DMS53 treated with DMSO at 0.1 percent for 48 hours (cell line): ENCODE results near the gene GNAO1.

ENCODE experiments used
- DNase-seq: peaks from one replicate; lab custom pipeline; 2025; ENCODE audit not compliant: unreplicated experiment; lab: John Stamatoyannopoulos, UW

GNAO1 gene

DNA sequence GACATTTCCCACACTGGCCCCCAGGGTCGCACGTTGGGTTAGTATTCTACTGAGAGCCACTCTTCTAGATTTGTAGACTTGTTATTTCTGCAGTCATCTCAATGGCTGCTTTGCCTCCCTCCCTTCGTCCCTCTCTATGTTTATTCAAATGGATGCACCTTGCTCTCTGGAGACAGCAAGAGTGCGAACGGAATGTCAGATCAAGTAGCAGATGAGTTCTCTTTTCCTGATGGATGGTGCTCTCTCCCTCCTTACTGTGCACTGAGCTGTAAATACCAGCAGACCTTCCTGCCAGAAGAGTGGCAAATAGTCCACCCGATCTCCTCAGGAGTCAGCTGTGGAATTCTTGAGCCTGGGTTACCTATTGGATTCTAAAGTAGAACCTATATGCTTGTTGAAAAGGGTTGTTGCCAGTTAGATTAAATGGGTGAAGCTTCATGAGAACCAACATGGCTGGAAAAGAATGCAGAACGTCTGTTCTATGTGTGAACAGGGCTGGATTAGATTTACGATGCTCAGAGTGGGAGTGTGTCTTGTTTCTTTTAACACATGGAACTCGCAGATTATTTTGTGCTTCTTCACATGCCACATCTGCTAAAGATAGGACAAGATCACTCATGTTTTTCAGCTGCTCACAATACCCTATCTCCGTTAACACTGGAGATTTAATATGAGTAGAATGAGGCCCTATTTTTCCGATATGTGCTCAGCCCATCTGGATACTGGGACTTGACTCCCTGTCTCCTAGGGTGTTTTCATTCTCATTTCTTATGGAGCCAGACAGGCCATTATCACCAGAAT lies 6.1 kb downstream of the GNAO1 start:
- no peak for DNase-seq

DNA sequence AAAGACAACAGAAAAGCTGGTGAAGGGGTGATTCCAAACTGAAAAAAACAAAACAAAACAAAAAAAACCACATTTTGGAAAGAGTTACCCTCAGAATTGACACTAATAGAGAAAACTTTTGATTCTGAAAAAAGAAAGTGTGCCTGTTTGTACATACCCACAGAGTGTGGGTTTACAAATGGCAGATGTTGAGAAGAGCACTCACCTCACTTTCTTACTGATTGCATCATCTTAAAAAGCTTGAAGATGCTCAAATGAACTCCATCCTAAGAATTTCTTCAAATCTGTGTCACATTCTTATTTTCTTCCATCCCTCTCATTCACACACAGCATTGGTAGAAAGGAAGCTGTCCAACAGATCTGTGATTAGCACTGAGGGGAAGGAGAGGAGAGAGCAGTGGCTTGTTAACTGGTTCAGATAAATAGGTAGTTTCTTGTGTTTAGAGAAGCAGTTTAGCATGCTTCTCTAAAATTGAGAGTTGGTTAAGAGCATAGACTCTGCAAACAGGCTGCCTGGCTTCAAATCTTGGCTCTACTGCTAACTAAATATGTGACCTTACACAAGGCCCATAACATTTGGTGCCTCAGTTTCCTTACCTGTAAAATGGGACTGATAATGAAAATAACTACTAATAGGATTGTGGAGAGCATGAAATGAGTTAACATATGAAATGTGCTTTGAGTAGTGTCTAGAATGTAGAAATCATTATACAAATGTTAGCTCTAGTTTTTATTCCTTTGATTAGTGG lies 6.9 kb downstream of the GNAO1 start:
- no peak for DNase-seq

DNA sequence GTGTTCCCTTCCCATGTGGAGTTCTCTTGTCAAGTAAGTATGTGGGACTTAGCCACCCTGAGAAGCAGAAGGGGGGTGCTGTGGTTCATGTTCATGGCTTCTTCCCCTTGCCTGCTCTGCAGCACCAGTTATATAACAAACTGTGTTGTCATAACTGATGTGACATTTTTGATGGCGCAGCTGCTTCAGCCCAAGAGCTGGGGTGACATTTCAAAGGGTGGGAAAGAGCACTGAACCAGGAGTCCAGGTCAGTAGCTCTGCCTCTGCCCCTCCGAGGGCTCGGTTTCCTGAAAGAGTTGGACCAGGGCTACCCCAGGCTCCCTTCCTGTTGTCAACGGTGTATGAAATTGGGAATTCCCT lies 7.4 kb downstream of the GNAO1 start:
- no peak for DNase-seq

DNA sequence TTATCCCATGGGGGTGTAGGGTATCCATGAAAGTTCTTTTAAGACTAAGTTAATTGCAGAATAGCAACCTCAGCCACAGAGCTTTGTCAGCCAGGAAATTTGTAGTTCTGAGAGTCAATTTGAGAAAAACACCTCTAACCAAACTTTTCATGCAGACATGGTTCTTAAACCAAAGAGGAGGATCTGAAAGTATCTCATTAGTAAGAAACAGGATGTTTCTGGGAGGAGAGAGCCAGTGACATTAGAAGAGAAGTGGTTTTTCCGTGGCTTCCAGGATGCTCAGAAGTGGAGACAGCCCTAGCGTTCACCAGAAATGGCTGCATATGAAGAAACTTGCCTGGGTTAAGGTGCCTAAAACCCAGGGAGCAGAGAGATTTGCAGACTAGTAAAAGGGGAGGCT lies 7.9 kb downstream of the GNAO1 start:
- no peak for DNase-seq

DNA sequence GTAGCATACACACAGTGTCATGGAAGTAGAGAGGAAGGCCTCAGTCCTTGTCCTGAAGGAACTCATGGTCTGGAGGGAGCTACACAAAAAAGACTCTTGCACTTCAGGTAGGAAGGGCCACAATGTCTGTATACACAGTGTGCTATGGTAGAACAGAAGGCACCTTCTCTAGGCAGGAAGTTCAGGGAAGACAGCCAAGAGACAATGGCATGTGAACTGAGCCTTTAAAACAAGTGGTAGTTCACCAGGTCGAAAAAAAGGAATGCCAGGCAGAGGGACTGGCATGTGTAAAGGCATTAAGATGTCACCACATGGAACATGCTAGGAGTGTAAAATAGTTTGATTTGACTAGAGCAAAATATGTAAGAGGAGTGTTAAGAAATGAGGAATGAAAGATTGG lies 9.7 kb downstream of the GNAO1 start:
- no peak for DNase-seq

DNA sequence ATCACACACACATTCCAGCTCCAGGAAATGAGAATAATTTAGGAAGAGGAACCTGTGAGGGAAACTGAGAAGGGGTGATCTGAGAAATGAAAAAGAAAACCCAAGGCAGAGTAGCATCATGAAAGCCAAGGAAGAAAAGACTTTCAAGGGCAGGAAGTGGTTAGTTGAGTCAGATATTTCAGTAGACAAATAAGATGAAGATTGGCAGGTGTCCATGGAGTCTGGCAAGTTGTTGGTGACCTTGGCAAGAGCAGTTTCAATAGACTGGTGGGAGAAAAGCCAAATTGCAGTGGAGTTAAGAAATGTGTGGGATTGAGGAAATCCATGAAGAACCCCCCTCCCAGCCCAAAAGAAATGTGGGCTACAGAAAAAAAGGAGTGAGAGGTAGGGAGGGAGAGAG lies 10.7 kb downstream of the GNAO1 start:
- DNase-seq, result no peak

DNA sequence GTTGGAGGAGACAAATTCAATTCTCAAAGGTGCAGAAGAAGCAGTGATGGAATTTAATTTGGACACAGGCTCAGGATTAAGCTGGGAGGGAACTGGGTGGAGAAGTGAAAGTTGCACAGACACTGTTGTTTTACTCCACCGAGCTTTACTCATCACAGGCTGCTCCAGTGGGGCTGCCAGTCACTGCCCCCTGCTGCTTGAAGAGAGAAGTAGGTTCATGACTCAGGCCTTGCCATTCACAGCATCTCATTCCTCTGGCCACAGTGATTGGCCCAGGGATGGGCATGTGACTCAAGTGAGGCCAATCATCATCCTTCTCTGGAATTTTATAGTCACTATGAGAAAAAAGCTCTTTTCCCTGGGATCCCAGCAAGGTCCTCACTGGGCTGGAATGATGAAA lies 11.8 kb downstream of the GNAO1 start:
- no peak for DNase-seq

DNA sequence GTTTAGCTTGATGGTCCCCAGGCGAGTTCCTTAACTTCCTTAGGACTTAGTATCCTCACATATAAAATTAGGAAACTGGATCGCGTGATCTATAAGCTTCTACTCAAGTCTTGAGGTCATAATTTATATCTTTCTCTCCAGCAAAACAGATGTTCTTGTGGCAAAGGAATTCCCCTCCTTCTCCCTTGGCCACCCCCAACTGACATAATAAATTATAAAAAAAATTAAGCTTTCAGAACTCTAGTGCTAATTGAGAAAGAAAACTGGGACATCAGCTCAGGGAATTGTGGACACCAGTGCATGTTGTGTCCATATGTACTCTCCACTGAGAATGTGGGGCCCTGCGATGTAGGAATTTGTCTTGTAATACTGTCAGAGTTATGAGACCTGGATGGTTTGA lies 13.5 kb downstream of the GNAO1 start:
- DNase-seq, result no peak

DNA sequence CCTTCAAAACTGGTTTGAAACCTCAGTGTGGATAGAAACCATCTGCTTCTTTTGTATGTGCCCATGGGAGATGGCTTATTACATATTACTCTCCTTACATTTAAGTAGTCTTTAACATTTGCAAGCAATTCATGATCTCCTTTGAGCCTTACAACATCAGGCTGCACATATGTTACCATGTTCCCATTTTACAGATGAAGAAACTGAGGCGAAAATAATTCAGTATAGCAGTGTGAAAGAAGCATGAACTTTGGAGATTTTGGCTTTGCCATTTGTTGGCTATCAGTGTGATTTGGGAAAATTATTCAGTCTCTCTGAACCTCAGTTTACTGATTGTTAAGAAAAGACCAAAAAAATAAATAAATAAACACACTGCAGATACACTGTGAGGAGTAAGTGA lies 15.7 kb downstream of the GNAO1 start:
- no peak for DNase-seq

DNA sequence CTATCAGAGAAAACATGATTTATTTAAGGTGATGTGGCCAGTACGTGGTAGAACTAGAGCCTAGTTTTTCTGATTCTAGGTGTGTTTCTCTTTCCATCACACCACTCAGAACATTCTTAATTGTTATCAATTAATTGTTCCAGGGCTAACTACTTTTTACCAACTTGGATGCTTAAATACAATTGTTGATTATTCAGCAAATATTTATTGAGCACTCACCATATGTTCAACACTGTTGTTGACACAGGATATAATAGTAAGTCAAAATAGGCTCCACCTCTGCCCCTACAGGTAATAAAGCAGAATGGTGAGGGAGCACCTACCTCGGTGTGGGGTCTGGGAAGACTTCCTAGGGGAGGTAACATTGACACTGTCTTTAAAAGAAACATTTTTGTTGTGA lies 16.1 kb downstream of the GNAO1 start:
- no peak for DNase-seq

DNA sequence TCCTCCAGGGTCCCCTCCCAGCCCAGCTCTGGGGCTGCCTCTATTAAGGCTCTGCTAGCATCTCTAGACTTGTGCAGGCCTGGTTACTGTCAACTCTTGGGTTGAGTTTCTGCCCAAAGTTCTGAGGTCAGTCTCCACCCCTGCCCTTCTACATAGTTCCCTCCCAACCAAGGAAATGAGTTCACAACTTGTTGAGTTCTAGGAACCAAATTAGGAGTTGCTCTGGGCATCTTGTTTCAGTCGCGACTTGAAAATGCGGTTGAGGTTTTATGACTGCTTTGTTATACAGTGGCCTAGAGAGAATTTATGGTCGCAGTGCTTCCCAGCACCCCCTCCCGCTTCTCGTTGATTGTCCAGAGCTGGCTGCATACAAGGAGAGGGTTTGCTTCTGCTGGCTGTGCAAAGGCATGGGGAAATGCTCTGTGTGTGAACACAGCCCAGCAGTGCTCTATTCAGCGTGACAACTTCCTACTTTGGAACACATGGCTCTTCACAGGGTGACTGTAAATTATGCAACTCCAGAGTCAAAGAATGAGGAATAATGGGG lies 20.2 kb downstream of the GNAO1 start:
- DNase-seq, result no peak

DNA sequence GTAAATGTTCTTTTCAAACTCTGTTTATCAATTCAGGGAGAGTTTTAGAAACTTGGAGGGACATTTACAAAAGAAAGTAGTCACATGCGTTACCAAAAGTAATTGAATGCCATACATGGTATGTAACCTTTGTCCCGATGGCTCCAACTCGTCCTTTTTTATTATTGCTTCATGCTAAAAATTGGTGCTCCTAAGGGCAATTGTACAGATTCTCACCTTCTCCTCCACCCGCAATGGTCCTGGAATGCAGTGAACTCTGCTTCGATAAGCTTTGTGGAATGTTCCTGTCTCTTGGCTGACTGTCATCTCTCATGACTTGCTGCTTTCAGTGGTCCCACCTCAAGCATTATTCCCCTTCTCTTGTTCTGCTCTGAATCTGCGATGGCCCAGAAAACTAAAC lies 20.9 kb downstream of the GNAO1 start:
- DNase-seq, result no peak

DNA sequence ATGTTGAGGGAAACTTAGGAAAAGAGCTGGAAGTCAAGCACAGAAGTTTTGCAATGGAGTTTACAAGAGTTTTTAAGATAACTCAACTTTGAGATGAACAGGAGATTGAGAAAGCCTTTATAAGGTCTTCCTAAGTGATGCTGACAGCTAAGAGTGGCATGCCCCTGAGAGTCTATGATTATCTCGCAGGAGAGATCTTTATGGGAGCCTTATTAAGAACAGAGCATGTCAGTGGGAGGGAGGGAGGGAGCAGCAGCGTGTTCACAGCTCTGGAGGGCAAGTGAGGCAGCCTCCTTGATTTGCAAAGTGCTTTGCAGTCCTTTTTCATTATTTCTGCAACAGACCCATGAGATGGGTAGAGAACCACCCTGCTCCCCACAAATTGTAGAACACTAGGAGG lies 30.7 kb downstream of the GNAO1 start:
- no peak for DNase-seq

DNA sequence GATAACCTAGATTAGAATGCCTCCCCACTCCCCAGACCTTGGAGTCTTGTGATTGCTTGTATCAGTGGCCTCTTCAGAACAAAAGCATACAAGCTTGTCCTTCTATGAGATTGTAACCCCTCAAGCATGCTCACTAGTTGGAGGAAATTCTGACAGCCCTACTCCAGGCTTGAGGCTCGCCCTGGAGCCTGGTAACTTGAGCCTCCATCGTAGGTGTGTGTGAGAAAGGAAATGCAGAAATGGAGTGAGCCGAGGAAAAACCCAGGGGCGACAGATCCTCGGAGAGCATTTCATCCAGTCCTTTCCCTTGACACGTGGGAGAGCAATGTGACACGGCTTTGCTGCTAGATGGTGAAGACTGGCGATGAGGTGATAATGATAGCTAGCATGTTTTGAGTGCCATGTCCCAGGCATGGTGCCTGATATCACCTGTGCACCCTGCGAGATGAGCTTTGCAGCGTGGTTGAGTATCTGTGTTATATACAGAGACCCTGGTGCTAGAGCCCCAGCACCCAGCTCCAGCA lies 31.2 kb downstream of the GNAO1 start:
- no peak for DNase-seq

DNA sequence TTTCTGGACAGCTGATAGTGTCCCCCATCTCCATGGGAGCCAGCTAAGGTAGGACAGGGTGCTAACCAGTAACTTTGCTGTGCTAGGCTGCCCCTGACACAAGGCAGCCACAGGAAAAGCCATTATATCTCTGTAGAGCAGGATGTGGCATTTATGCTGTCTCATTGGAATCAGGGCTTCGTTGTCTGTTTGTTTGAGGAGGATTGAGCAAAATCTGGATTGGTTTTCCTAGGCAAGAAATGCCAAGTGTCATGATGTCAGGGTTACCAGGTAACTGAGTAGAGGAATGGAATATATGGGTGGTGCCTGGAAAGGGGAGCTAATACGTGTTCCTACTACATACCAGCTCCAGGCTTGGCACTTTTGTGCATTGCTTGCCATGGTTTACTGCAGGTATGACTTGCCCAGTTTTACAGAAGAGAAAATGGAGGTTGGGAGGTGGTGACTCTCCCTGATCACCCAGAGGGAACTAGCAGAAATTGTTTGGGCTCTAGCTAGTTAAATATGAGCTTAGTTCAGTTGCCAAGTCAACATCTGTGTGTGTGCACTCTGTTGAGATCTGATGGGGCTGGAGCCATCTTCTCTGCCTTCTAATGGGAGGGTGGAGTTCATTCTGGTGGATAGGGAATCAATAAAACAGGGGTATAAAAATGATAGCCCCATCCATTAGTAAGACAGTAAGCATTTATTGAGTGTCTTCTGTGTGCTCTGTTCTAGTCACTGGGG lies 33.9 kb downstream of the GNAO1 start:
- no peak for DNase-seq

DNA sequence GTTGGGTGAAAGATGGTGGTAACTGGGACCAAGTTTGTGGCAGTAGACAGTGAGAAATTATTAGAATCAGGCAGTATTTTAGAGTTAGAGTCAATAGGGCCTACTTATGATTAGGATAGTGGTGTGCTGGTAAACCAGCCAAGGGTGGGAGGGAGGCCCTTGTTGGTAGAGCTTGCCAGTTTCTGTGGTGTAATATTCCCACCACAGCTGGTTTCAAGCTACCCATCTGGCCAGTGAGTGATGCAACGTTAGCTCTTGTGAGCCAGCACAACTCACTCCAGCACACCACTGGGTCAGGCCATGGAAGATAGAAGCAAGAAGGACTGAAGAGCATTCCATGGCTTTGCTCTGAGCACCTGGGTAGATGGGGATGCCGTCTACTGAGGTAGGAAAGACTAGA lies 34.9 kb downstream of the GNAO1 start:
- DNase-seq, result no peak

DNA sequence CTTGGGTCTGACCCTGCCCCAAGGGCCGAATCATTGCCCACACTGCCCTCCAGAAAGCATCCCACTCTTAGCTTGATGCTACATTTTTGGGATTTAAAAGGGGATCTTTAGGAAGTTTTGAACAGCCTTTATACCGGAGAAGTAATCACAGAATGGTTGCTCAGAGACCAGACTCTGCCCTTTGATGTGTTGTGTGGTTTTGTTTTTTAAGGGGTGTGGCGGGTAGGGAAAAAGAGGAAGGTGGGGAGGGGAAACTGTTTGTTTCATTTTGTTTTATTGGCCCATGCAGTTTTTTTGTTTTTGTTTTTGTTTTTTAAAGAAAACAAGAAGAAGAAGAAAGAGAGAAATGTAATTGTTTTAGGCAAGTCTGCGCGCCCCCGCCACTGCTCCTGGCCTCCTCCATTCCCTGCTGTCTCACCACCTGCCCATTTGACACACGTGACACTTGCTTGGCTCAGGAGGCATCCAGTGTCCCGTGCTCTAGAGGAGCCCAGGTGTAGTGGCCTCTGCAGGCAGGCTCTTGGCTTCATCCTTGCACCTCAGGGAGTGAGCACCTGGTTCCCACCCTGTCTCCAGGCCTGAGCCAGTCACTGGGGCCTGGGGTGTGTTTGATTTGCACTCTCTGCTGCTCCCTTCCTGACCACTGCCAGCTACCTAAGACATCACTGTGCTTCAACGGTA lies 35.7 kb downstream of the GNAO1 start:
- no peak for DNase-seq

DNA sequence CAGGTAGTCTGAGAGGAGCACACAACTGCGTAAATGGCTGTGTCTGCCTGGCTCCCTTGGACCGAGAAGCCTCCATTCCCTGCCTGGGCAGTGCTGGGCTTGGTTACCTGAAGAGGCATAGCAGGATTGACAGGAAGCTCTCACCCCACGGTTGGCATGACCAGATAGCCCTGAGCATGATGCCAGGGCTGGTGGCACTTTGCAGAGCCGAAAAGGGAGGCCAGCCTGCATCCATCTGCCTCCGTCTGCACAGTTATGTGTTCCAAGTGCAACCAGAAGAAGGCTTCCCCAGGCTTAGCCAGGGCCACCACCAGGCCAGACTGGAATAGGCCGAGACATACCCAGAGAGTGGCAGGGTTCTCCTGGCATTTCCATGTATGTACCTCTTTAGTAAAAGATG lies 36.6 kb downstream of the GNAO1 start:
- no peak for DNase-seq

DNA sequence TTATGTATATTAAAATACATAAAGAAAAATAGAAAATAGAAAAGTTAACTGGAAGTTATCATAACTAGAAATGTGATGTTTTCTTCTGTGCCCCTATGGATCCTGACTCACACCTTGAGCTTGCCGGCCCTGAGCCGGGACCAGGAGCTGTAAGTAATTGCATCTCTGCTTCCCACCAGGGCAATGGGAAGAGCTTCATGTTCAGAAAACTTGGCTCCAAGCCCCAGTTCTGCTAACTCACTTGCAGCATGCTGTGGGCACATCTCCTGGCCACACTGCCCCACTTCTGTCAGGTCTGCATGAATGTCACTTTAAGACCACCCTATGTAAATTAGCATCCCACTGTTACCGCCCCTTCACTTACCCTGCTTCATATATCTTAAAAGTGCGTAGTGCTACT lies 37.2 kb downstream of the GNAO1 start:
- DNase-seq, result no peak

DNA sequence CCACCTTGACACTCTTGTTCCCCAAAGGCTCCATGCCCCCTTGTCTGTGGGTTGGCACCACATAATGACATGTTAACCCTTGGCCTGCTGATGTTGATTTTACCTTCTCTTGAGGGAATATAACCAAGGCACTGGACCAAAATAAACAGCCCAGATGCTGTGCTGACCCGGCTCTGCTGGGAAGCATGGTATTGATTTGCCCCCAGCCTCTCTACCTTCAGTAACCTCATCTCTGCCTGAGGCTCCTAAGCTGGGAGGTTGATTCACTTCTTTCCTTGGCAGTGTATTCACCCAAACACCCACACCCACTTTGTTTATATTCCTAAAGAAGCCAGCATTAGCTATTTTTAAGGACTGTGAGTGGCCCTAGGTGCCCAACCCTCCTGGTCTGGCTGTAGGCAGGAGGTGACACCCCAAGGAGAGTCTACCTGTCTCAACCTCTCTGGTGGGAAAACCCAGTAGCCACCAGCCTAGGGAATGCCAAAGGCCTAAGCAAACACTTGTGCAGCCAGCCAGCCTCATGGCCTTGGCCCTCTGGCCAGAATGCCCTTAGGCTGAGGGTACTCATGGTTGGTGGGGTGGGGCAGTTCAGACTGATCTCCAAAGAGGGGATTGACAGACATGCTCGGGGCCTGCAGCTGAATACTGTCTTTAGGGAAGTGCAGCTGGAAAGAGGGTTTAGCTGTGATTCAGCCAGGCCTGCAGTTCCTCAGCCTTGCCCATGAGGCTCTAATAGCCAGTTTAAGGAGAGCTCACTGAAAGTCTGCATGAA lies 42.7 kb downstream of the GNAO1 start:
- DNase-seq, result no peak
